GM18498 (cell line): ENCODE results near the gene BTF3.
"Not testable (repeated sequence)": the region's sequence is repeated elsewhere in the genome, so short reads cannot be mapped to it uniquely, and the experiment has no call there.

Experiments used
- ATAC-seq: cut with Tn5 transposase; IDR thresholded peaks from one replicate; pipeline ENCODE4 v1.9.1; 2021; ENCODE audit warnings: mild to moderate bottlenecking, moderate library complexity; ENCODE audit not compliant: unreplicated experiment

Gene BTF3

GRCh38 chr5:73498057-73498992 lies at the start of gene BTF3:
BTF3 (plus strand) TSS chr5:73498442; CDS start chr5:73498668, 226 bp downstream.
- ATAC-seq, result peak; percentile 95

DNA sequence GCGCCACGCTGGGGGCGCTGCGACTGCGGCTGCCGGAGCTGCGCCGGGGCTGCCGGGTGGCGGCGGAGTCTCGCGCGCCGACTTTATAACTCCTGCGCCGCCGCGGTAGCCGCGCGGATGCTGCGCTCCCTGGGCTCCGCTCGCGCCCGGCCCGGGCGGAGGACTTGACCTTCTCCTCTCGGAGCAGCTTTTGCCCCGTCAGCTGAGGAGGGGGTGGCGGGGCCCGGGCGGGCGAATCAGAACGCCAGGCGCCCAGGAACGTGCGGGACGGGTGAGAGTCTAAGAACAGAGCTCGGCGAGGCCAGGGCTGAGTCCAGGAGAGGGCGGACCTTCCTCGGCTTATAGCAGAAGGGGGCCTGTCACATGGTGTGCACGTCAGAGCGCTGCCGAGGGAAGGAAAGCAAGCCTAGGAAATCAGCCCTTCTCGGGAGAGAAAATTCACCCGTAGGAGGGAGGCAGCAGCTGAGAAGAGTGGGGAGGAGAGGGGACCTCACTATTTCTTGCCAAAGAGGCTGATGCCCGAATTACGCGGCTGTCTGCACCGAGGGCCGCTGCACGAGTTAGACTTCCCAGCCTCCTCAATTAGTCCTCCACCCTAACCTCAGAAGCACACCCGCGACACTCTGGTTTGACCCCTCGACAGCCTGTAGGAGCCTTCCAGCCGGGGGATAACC lies 49.6 kb upstream of the BTF3 start, which contains the start of gene FOXD1:
FOXD1 (minus strand) TSS at position 315 of the 674 bp plus-strand sequence. CDS start 415 bp downstream, outside the sequence.
- ATAC-seq, result peak; percentile 31

DNA sequence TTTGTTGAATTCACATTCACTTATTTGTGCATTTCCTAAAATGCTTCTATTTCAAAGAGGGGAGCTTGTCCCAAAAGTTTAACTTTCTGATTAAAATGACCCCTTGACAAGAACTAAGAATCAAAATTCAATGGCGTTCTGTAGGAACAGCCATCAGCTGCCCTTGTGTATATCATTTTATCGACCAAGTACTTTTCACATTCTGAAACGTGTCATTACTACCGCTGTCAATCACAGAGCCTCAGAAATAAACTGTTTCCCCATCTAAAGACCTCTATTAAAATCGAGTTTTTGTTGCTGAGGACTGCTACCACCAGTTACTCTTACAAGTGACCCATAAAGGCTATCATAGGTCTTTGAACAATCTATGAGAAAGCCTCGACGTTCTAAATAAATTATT lies 48.1 kb upstream of the BTF3 start:
- no peak for ATAC-seq

GRCh38 chr5:73450672-73451223 lies 47.5 kb upstream of the BTF3 start:
- ATAC-seq, result no peak

GRCh38 chr5:73451224-73452130 lies 46.8 kb upstream of the BTF3 start:
- peak; percentile 37 for ATAC-seq

- no peak for ATAC-seq
Measured at GRCh38 chr5:73452215-73452614, 46.0 kb upstream of the BTF3 start.

GRCh38 chr5:73454379-73455036 lies 43.7 kb upstream of the BTF3 start:
- no peak for ATAC-seq

DNA sequence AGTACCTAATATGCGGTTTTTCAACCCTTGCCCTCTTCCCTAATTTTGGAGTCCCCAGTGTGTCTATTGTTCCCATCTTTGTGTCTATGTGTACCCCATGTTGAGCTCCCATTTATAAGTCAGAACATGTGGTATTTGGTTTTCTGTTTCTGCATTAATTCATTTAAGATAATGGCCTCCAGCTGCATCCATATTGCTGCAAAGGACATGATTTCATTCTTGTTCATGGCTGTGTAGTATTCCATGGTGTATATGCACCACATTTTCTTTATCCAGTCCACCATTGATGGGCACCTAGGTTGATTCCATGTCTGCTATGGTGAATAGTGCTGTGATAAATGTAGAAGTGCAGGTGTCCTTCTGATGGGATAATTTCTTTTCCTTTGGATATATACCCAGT lies 41.8 kb upstream of the BTF3 start:
- not testable (repeated sequence) for ATAC-seq

- ATAC-seq, result no peak
Measured at GRCh38 chr5:73459366-73459765, 38.9 kb upstream of the BTF3 start.

DNA sequence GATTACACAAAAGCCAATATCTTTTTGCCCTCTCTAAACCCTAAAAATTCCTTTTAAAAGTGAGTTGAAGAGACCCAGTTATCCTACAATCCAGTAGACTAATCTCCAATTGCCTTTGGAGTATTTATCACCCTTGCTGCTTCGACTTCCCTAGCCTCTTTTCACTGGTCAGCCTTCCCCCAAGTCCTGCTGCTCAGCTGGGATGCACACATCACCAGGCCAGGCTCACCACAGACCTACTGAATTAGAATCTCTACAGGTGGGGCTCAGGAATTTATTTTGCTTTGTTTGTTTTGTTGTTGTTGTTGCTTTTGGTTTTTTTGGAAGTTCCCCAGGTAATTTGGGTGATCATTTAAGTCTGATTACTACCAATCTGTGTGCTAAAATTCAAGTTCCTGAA lies 38.1 kb upstream of the BTF3 start:
- ATAC-seq, result no peak

DNA sequence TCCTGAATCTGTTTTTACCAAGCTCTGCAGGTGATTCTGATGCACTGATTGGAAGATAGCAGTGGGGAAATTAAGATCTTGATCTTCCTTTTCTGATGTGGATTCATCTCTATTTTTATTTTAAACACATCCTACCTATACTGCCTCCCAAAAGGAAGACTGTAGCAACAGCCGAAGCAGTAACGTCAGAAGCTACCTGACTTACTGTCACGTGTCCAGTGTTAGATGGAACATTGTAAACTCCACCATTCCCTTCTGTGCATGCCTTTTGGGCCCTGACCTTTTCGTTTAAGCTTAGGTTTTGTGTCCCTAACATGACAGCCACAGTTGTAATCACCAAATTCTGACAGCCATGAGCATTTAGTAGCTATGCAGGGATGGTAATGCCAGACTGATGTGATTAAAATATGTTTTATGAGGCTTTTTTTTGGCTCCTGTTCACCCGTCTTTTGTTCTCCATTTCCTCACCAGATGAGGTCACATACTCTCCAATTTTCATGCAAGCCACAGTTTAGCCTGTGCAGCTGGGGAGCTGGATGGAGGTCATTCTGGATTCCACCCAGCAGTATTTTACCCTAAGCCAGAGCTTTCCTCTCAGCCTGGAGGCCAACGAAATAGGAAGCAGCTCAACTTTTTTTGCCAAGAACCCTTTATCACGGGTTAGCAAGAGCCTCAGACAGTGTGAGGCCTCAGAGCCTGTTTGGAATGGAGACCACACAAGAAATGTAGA lies 34.1 kb upstream of the BTF3 start:
- ATAC-seq, result no peak

DNA sequence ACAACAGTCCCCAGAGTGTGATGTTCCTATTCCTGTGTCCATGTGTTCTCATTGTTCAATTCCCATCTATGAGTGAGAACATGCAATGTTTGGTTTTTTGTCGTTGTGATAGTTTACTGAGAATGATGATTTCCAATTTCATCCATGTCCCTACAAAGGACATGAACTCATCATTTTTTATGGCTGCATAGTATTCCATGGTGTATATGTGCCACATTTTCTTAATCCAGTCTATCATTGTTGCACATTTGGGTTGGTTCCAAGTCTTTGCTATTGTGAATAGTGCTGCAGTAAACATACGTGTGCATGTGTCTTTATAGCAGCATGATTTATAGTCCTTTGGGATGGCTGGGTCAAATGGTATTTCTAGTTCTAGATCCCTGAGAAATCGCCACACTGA lies 29.6 kb upstream of the BTF3 start:
- ATAC-seq, result not testable (repeated sequence)

- ATAC-seq, result no peak
Measured at GRCh38 chr5:73469878-73470277, 28.4 kb upstream of the BTF3 start.

GRCh38 chr5:73471654-73472053 lies 26.6 kb upstream of the BTF3 start:
- no peak for ATAC-seq

DNA sequence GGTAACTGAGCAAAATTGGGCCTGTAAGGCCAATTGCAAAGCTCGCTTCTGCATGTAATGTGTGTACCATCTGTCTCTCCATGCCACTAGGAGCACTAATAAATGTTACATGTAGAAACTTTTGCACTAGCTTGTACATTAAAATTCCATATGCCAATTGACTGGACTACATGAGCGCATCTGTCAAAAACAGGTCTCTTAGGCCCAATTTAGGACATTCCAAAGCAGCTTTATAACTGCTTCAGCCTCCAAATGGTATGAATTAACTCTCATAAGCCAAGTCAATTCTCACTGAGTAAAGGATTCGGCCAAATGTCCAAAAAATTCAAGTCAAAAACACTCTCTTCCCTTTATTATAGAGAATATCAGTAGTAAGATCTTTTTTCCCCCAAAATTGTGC lies 26.1 kb upstream of the BTF3 start:
- no peak for ATAC-seq

DNA sequence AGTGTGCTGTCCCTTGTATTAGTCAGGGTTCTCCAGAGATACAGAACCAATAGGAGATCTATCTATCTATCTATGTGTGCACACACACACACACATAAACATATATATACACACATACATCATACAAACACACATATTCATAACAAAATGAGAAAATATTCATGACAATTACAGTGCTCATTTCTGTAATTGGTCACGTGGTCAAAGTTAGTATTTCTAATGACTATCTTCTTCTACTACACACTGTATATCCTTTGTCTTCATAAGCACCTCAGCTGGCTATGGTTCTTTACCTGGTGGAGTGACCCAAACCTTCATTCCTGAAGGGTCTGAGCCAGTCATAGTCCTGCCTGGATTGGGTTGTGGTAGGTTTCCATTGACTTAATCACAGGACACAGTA lies 17.7 kb upstream of the BTF3 start:
- no peak for ATAC-seq

DNA sequence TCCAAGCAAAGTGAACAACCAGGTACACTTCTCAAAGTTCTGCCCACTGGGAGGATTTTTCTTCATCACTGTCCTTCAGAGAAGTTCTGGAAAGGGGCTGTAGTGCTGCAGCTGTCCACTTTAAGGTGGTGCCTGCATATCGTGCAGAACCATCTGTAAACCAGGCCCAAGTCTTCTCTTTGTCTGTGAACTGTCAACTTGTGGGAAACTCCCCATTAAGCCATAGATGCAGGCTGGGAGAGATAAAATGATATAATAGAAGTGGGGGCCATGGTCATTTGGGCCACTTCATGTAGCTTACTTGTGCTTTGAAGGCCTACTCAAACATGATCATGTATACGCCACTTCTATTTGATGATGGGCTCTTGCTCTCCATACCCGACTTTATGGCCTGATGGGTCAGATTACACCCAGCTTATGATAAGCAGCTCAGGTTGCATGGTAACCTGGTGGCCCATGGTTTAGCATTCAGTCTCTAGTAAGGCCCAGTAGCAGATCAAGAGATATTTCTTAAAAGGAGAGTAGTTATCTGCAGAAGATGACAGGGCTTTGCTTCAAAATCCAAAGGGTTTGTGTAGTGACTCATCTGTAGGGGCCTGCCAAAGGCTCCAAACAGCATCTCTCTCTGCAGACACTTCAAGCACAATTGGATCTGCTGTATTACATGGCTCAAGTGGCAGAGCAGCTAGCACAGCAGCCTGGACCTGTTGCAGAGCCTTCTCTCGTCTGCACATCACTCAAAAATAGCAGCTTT lies 15.7 kb upstream of the BTF3 start:
- no peak for ATAC-seq

DNA sequence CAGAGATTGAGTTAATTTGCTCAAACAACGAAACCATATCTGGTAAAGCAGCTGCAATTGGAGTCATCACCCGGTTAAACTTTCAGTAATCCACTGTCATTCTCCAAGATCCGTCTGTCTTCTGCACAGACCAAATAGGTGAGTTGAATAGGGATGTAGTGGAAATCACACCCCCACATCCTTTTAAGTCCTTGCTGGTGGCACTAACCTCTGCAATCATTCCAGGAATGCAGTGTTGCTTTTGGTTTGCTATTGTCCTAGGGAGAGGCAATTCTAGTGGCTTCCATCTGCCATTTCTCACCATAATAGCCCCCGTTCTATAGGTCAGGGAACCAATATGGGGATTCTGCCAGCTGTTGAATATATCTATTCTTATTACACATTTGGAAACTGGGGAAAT lies 14.6 kb upstream of the BTF3 start:
- no peak for ATAC-seq

- no peak for ATAC-seq
Measured at GRCh38 chr5:73484511-73484910, 13.7 kb upstream of the BTF3 start.
